ENCODE data around the gene LPCAT3. TPM values are rescaled to one million over a fixed set of nuclear protein-coding genes. Genes with fewer than 3 reads are reported as not detected.
A peak's percentile ranks its signal among the peaks of the same experiment; 100 is the strongest.

The LPCAT3 gene
- total RNA-seq, 1 donor from 2014 or later = 48.7 TPM

GRCh38 chr12:7009512-7009911 is 8.8 kb downstream of the LPCAT3 start:
- intact Hi-C loops (cut with DNase I) = no loop called here
- ATAC-seq (ENCODE audit: poor library complexity) (no peak), DNase-seq (no peak)

GRCh38 chr12:7008864-7009263 is 9.4 kb downstream of the LPCAT3 start:
- ATAC-seq (ENCODE audit: poor library complexity) (no peak), DNase-seq (no peak)
- intact Hi-C loops (cut with DNase I) = no loop called here

- ATAC-seq (ENCODE audit: poor library complexity) (no peak), DNase-seq (no peak)
- intact Hi-C loops (cut with DNase I) = no loop called here
Measured at GRCh38 chr12:7006639-7007038, 11.6 kb downstream of the LPCAT3 start.

- ATAC-seq (ENCODE audit: poor library complexity) = no peak
- DNase-seq = no peak
- intact Hi-C loops (cut with DNase I) = no loop called here
Measured at GRCh38 chr12:7005311-7005710, 13.0 kb downstream of the LPCAT3 start.

- DNase-seq (no peak), ATAC-seq (ENCODE audit: poor library complexity) (no peak)
- intact Hi-C loops (cut with DNase I) = no loop called here
Measured at GRCh38 chr12:7004840-7005239, 13.4 kb downstream of the LPCAT3 start.

GRCh38 chr12:7004287-7004803 is 13.9 kb downstream of the LPCAT3 start:
- DNase-seq (no peak), ATAC-seq (ENCODE audit: poor library complexity) (no peak)
- intact Hi-C loops (cut with DNase I) = no loop called here

- intact Hi-C loops (cut with DNase I) = no loop called here
- ATAC-seq (ENCODE audit: poor library complexity) = peak; percentile 19
- DNase-seq = no peak
Measured at GRCh38 chr12:7001921-7002591, 16.2 kb downstream of the LPCAT3 start.

- intact Hi-C loops (cut with DNase I) = no loop called here
- ATAC-seq (ENCODE audit: poor library complexity) = peak; percentile 87
- DNase-seq = no peak
Measured at GRCh38 chr12:6998715-6999451, 19.4 kb downstream of the LPCAT3 start.

- DNase-seq (no peak), ATAC-seq (ENCODE audit: poor library complexity) (no peak)
- intact Hi-C loops (cut with DNase I) = no loop called here
Measured at GRCh38 chr12:6996040-6996441, 22.2 kb downstream of the LPCAT3 start.

GRCh38 chr12:6987956-6988553 is 30.2 kb downstream of the LPCAT3 start:
- DNase-seq = no peak
- intact Hi-C loops (cut with DNase I) = no loop called here
- peak; percentile 42 for ATAC-seq (ENCODE audit: poor library complexity)

- intact Hi-C loops (cut with DNase I) = no loop called here
- no peak for DNase-seq
- no peak for ATAC-seq (ENCODE audit: poor library complexity)
Measured at GRCh38 chr12:6982532-6982931, 35.7 kb downstream of the LPCAT3 start.

GRCh38 chr12:6981152-6982052 is 36.9 kb downstream of the LPCAT3 start:
- no peak for ATAC-seq (ENCODE audit: poor library complexity)
- intact Hi-C loops (cut with DNase I) = no loop called here

GRCh38 chr12:6980740-6981139 is 37.5 kb downstream of the LPCAT3 start:
- intact Hi-C loops (cut with DNase I) = no loop called here
- DNase-seq (no peak), ATAC-seq (ENCODE audit: poor library complexity) (no peak)

More at GRCh38 chr12:6981152-6982052, 36.9 kb downstream of the LPCAT3 start:
- DNase-seq = no peak

GRCh38 chr12:6980075-6980474 is 38.2 kb downstream of the LPCAT3 start:
- no peak for ATAC-seq (ENCODE audit: poor library complexity)
- DNase-seq = no peak

GRCh38 chr12:6979453-6979852 is 38.8 kb downstream of the LPCAT3 start:
- ATAC-seq (ENCODE audit: poor library complexity) (peak; percentile 6), DNase-seq (no peak)
- intact Hi-C loops (cut with DNase I) = no loop called here

More at GRCh38 chr12:6980075-6980474, 38.2 kb downstream of the LPCAT3 start:
- intact Hi-C loops (cut with DNase I) = no loop called here

GRCh38 chr12:6979021-6979420 is 39.3 kb downstream of the LPCAT3 start:
- ATAC-seq (ENCODE audit: poor library complexity) = peak; percentile 82
- DNase-seq = no peak
- intact Hi-C loops (cut with DNase I) = no loop called here

- intact Hi-C loops (cut with DNase I) = no loop called here
- ATAC-seq (ENCODE audit: poor library complexity) (peak; percentile 44), DNase-seq (no peak)
Measured at GRCh38 chr12:6978611-6979011, 39.7 kb downstream of the LPCAT3 start.

- intact Hi-C loops (cut with DNase I) = no loop called here
- ATAC-seq (ENCODE audit: poor library complexity) (no peak), DNase-seq (no peak)
Measured at GRCh38 chr12:6978188-6978587, 40.1 kb downstream of the LPCAT3 start.

GRCh38 chr12:6977653-6978052 is 40.6 kb downstream of the LPCAT3 start:
- DNase-seq (no peak), ATAC-seq (ENCODE audit: poor library complexity) (no peak)
- intact Hi-C loops (cut with DNase I) = no loop called here

Data from Right ventricle myocardium superior (tissue), 1 donor.